Mesendoderm (in vitro differentiated cells): ENCODE measurements around the gene CLRN1.

Source experiments
- DNase-seq: peaks from one replicate; pipeline ENCODE4 v3.0.0; 2013
- H2AK5ac ChIP-seq: 2 replicates; pipeline ENCODE4 v1.6.1; 2013; ENCODE audit warnings: low read length, inconsistent platforms
- H2BK120ac ChIP-seq: 2 replicates; pipeline ENCODE4 v1.6.1; 2013; ENCODE audit warnings: low read depth, mild to moderate bottlenecking, low read length, moderate library complexity, mixed read lengths
- H2BK15ac ChIP-seq: replicated peaks from 2 replicates; pipeline ENCODE4 v1.6.1; 2013; ENCODE audit warnings: low read depth, mild to moderate bottlenecking, moderate library complexity
- H2BK5ac ChIP-seq: 2 replicates; pipeline ENCODE4 v1.6.1; 2013; ENCODE audit warnings: low read length, inconsistent platforms
- H3K18ac ChIP-seq: 2 replicates; pipeline ENCODE4 v1.6.1; 2013; ENCODE audit warnings: mild to moderate bottlenecking, low read length, mixed read lengths
- H3K23ac ChIP-seq: one replicate; pipeline ENCODE4 v1.6.1; 2013; ENCODE audit warnings: low read length
- H3K27ac ChIP-seq: 2 replicates; pipeline ENCODE4 v1.5.1; 2013; ENCODE audit warnings: low read depth, mild to moderate bottlenecking, inconsistent platforms, low read length, moderate library complexity
- H3K27me3 ChIP-seq: 2 replicates; pipeline ENCODE4 v1.6.1; 2013; ENCODE audit warnings: low read length, control low read depth, mild to moderate bottlenecking, inconsistent platforms; ENCODE audit not compliant: insufficient read depth, poor library complexity
- H3K36me3 ChIP-seq: 2 replicates; pipeline ENCODE4 v1.6.1; 2013; ENCODE audit warnings: low read length, inconsistent platforms; ENCODE audit not compliant: control insufficient read depth, insufficient read depth
- H3K4ac ChIP-seq: one replicate; pipeline ENCODE4 v1.6.1; 2013; ENCODE audit warnings: low read depth, mild to moderate bottlenecking, low read length, moderate library complexity
- H3K4me1 ChIP-seq: 2 replicates; pipeline ENCODE4 v1.6.1; 2013; ENCODE audit warnings: low read depth, low read length, inconsistent platforms; ENCODE audit not compliant: control insufficient read depth
- H3K4me2 ChIP-seq: 2 replicates; pipeline ENCODE4 v1.6.1; 2013; ENCODE audit warnings: low read length
- H3K4me3 ChIP-seq: 2 replicates; pipeline ENCODE4 v1.5.1; 2013; ENCODE audit warnings: mild to moderate bottlenecking, low read length
- H3K56ac ChIP-seq: one replicate; pipeline ENCODE4 v1.6.1; 2013; ENCODE audit warnings: low read length
- H3K79me1 ChIP-seq: 2 replicates; pipeline ENCODE4 v1.6.1; 2013; ENCODE audit warnings: low read length, inconsistent platforms
- H3K79me2 ChIP-seq: 2 replicates; pipeline ENCODE4 v1.6.1; 2013; ENCODE audit warnings: mild to moderate bottlenecking, low read length; ENCODE audit not compliant: control insufficient read depth, insufficient read depth
- H3K9ac ChIP-seq: 2 replicates; pipeline ENCODE4 v1.6.1; 2013; ENCODE audit warnings: low read length, inconsistent platforms
- H4K5ac ChIP-seq: one replicate; pipeline ENCODE4 v1.6.1; 2013; ENCODE audit warnings: low read length
- H4K8ac ChIP-seq: one replicate; pipeline ENCODE4 v1.6.1; 2013; ENCODE audit warnings: low read depth, mild to moderate bottlenecking, control low read depth, low read length, moderate library complexity
- WGBS: extraction: QIAGEN DNeasy Blood & Tissue Kit; methylation state at CpG from one replicate; pipeline ENCODE4 v1.1.7; 2013; ENCODE audit warnings: low lambda C conversion rate, missing lambda C conversion rate; ENCODE audit not compliant: insufficient coverage; ENCODE audit errors: extremely low coverage; 5-methylcytosine and 5-hydroxymethylcytosine counted together

CLRN1 gene

DNA sequence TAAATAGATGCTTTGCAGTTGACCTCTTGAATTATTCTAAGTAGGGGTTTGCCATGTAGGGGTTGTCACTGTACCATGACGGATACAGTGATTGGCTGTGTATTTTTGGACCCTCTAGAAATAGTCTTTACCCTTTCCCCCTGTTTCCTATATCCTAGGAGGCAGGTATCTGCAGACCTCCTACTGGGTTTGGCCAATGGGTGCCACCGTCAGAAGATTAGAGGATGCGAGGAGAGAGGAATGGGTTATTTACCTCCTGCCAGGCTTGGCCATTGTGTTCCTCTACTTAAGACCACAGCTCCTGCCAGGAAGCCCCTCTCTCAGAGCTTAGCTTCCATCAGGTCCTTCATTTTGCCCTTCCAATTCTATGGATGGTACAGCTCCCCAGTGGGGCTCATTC lies 40.2 kb upstream of the CLRN1 start:
- no peak overlapping the region for H3K4me3 ChIP-seq
- peak; percentile 20 for DNase-seq
- H2AK5ac ChIP-seq = no peak overlapping the region
- WGBS = no CpG with 5 or more reads among the region's 3 CpGs
- no peak overlapping the region for H2BK5ac ChIP-seq
- H3K56ac ChIP-seq = no peak overlapping the region
- H3K4ac ChIP-seq = no peak overlapping the region
- no peak overlapping the region for H3K18ac ChIP-seq
- no peaks in the 10 kb centered on the region for H3K27me3 ChIP-seq
- no peaks in the 10 kb centered on the region for H3K36me3 ChIP-seq
- no peak overlapping the region for H4K5ac ChIP-seq
- H3K4me2 ChIP-seq = no peak overlapping the region
- H3K4me1 ChIP-seq = peaks cover 2% of the 10 kb centered on the region
- H2BK15ac ChIP-seq = no peak overlapping the region
- no peak overlapping the region for H3K27ac ChIP-seq
- H3K23ac ChIP-seq = no peak overlapping the region
- H3K9ac ChIP-seq = no peak overlapping the region
- no peak overlapping the region for H4K8ac ChIP-seq
- H3K79me2 ChIP-seq = no peaks in the 10 kb centered on the region
- no peak overlapping the region for H2BK120ac ChIP-seq
- H3K79me1 ChIP-seq = no peaks in the 10 kb centered on the region

DNA sequence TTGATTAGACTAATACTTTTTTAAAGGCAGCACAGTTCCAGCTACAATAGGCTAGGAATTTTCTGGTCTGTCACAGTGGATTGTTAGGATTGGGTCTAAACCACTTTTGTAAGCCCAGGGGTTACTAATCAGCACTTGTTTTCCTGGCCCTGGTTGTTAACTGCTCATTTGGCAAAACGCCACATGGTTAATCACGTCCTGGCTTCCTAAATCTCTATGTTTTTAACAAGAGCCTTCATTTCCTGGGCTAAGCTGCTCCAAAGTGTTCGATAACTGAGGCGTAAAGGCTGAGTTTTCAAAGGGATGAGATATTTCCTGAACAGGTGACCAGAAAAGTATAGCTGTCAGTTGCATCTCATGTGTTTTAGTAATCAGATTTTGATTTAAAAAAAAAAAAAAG lies 38.9 kb upstream of the CLRN1 start:
- DNase-seq = peak; percentile 24
- H2BK15ac ChIP-seq = no peak overlapping the region

DNA sequence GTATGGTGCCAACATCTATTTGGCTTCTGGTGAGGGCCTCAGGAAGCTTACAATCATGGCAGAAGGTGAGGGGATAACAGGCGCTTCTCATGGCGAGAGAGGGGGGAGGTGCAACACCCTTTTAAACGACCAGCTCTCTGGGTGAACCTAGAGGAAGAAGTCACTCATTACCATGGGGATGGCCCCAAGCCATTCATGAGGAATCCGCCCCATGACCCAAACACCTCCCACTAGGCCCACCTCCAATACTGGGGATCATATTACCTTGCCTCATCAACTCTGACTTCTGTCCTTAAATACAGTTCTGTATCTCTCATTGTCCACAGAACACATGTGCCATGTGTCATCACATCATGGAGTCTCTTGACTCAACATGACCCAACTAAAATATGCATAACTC lies 37.5 kb upstream of the CLRN1 start:
- no peak overlapping the region for H2AK5ac ChIP-seq
- H3K4me1 ChIP-seq = peaks cover 2% of the 10 kb centered on the region
- no peak overlapping the region for H3K4ac ChIP-seq
- H3K18ac ChIP-seq = no peak overlapping the region
- H3K4me3 ChIP-seq = no peak overlapping the region
- no peaks in the 10 kb centered on the region for H3K36me3 ChIP-seq
- H3K23ac ChIP-seq = no peak overlapping the region
- H3K56ac ChIP-seq = no peak overlapping the region
- H3K4me2 ChIP-seq = no peak overlapping the region
- no peak overlapping the region for H4K5ac ChIP-seq
- H3K79me2 ChIP-seq = no peaks in the 10 kb centered on the region
- H3K9ac ChIP-seq = no peak overlapping the region
- no CpG with 5 or more reads among the region's 4 CpGs for WGBS
- H3K27ac ChIP-seq = no peak overlapping the region
- no peak overlapping the region for H2BK120ac ChIP-seq
- no peak overlapping the region for H2BK15ac ChIP-seq
- no peaks in the 10 kb centered on the region for H3K79me1 ChIP-seq
- H4K8ac ChIP-seq = no peak overlapping the region
- no peaks in the 10 kb centered on the region for H3K27me3 ChIP-seq
- no peak overlapping the region for H2BK5ac ChIP-seq
- peak; percentile 33 for DNase-seq

More for the DNA sequence above, 38.9 kb upstream of the CLRN1 start:
- Histone ChIP-seq H3K79me1 (no peaks in the 10 kb centered on the region), H3K23ac (no peak overlapping the region), H3K4me3 (no peak overlapping the region), H3K27ac (no peak overlapping the region), H3K4me1 (peaks cover 2% of the 10 kb centered on the region), H3K4me2 (no peak overlapping the region), H4K8ac (no peak overlapping the region), H3K79me2 (no peaks in the 10 kb centered on the region), H3K56ac (no peak overlapping the region), H2AK5ac (no peak overlapping the region), H2BK5ac (no peak overlapping the region), H3K9ac (no peak overlapping the region), H3K4ac (no peak overlapping the region), H4K5ac (no peak overlapping the region), H2BK120ac (no peak overlapping the region), H3K18ac (no peak overlapping the region), H3K36me3 (no peaks in the 10 kb centered on the region), H3K27me3 (no peaks in the 10 kb centered on the region)
- WGBS = no CpG with 5 or more reads among the region's 4 CpGs

DNA sequence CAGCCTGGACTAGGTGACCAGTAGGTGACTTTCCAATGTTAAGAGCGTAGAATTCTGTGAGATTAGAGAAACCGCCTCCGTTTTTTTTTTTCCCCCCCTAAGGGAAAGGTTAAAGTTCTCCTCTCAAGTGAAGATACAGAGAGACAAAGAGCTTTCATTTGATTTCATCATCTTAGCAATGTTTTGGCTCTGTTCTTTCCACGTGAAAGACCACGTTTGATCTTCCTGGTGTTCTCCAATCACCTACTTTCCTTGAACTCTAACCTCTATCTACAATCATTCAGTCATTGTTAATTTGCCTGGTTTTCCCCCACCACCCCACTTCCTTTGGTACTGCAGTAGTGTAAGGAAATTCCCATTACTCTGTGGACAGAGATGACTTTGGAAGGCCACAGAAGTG lies 36.9 kb upstream of the CLRN1 start:
- Histone ChIP-seq H2BK120ac (no peak overlapping the region), H3K27ac (no peak overlapping the region), H3K18ac (no peak overlapping the region), H2BK5ac (no peak overlapping the region), H3K4me1 (peaks cover 2% of the 10 kb centered on the region), H3K23ac (no peak overlapping the region), H3K79me2 (no peaks in the 10 kb centered on the region), H4K8ac (no peak overlapping the region), H3K36me3 (no peaks in the 10 kb centered on the region), H4K5ac (no peak overlapping the region), H3K79me1 (no peaks in the 10 kb centered on the region), H3K27me3 (no peaks in the 10 kb centered on the region), H3K4me2 (no peak overlapping the region), H3K56ac (no peak overlapping the region), H3K9ac (no peak overlapping the region), H3K4ac (no peak overlapping the region), H2BK15ac (no peak overlapping the region), H3K4me3 (no peak overlapping the region), H2AK5ac (no peak overlapping the region)
- WGBS = no CpG with 5 or more reads among the region's 5 CpGs
- DNase-seq = no peak

DNA sequence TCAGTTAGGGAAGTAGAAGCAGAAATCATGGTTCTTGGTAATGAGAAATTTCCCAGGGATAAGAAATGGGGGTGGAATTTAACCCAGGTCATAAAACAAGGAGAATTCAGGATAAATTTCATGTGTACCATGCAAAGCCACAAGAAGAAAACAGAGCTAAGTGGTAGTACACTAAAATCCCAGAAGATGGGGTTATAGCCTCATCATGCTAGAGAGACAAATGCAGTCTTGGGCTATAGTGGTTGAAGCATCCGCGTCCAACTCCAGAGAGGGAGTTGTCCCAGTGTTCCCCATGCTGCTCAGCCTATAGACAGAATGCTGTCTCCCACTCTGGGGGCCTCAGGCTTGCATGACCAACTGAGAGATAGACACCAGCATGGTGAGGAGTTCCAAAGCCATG lies 36.2 kb upstream of the CLRN1 start:
- no CpG with 5 or more reads among the region's 2 CpGs for WGBS
- no peaks in the 10 kb centered on the region for H3K27me3 ChIP-seq
- no peak overlapping the region for H3K9ac ChIP-seq
- H2AK5ac ChIP-seq = no peak overlapping the region
- no peak overlapping the region for H2BK15ac ChIP-seq
- H3K4ac ChIP-seq = no peak overlapping the region
- H3K4me3 ChIP-seq = no peak overlapping the region
- peaks cover 2% of the 10 kb centered on the region for H3K4me1 ChIP-seq
- no peak overlapping the region for H2BK120ac ChIP-seq
- no peak overlapping the region for H3K56ac ChIP-seq
- no peak overlapping the region for H3K23ac ChIP-seq
- peak; percentile 63 for DNase-seq
- H3K27ac ChIP-seq = no peak overlapping the region
- no peak overlapping the region for H3K4me2 ChIP-seq
- H4K8ac ChIP-seq = no peak overlapping the region
- no peaks in the 10 kb centered on the region for H3K79me2 ChIP-seq
- H4K5ac ChIP-seq = no peak overlapping the region
- H3K36me3 ChIP-seq = no peaks in the 10 kb centered on the region
- H3K18ac ChIP-seq = no peak overlapping the region
- H3K79me1 ChIP-seq = no peaks in the 10 kb centered on the region
- H2BK5ac ChIP-seq = no peak overlapping the region

DNA sequence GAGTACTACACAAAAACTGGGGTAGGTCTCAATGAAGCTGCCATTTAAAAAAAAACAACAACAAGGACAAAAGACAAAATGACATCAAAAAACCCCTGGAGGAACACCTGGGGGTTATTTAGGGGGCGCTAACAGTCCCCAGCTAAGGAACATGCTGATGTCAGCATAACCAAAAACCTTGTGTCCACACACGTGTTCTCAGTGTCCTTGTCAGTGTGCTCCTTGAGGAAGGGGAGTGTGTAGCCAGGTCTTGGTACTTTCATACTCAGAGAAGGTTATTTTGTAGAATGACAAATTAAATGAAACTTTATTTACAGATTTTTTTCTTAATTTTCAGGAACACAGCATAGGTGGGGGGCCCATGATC lies 31.2 kb upstream of the CLRN1 start:
- no peaks in the 10 kb centered on the region for H3K27me3 ChIP-seq
- H3K56ac ChIP-seq = no peak overlapping the region
- no peak overlapping the region for H2BK15ac ChIP-seq
- no peak overlapping the region for H2BK5ac ChIP-seq
- DNase-seq = no peak
- no peak overlapping the region for H3K27ac ChIP-seq
- no peak overlapping the region for H3K9ac ChIP-seq
- H4K5ac ChIP-seq = no peak overlapping the region
- H3K36me3 ChIP-seq = no peaks in the 10 kb centered on the region
- no peak overlapping the region for H4K8ac ChIP-seq
- H3K4me2 ChIP-seq = no peak overlapping the region
- WGBS = no CpG with 5 or more reads among the region's 2 CpGs
- no peak overlapping the region for H3K4ac ChIP-seq
- H2AK5ac ChIP-seq = no peak overlapping the region
- no peak overlapping the region for H2BK120ac ChIP-seq
- H3K4me3 ChIP-seq = no peak overlapping the region
- H3K18ac ChIP-seq = no peak overlapping the region
- H3K23ac ChIP-seq = no peak overlapping the region
- no peaks in the 10 kb centered on the region for H3K79me1 ChIP-seq
- no peaks in the 10 kb centered on the region for H3K79me2 ChIP-seq
- no peaks in the 10 kb centered on the region for H3K4me1 ChIP-seq
